GM12891 (cell line): Measurements from ENCODE around the gene GTF2A1.
A peak's percentile ranks its signal among the peaks of the same experiment; 100 is the strongest.

Experiments used
- DNase-seq: peaks from one replicate; pipeline ENCODE4 v3.0.0; 2011; ENCODE audit warnings: low spot score; ENCODE audit not compliant: insufficient read length
- FAIRE-seq: peaks from 2 replicates; lab custom pipeline; 2011; peaks lifted over from hg19 to GRCh38; lab: Jason Lieb, UNC
- PAX5 ChIP-seq: IDR thresholded peaks from 2 replicates; pipeline ENCODE4 v1.6.1; 2011; ENCODE audit warnings: low read length, moderate library complexity, mild to moderate bottlenecking; ENCODE audit not compliant: insufficient read depth, severe bottlenecking
- POLR2A ChIP-seq: IDR thresholded peaks from 2 replicates; pipeline ENCODE4 v1.6.1; 2011; ENCODE audit warnings: low read depth, low read length, control low read depth
- POLR2AphosphoS5 ChIP-seq: IDR thresholded peaks from 2 replicates; pipeline ENCODE4 v1.6.1; 2011; ENCODE audit warnings: low read depth, low read length, control low read depth
- POU2F2 ChIP-seq: IDR thresholded peaks from 2 replicates; pipeline ENCODE4 v1.6.1; 2011; ENCODE audit warnings: low read depth, mild to moderate bottlenecking, control low read depth, low read length, moderate library complexity
- SPI1 ChIP-seq: IDR thresholded peaks from 2 replicates; pipeline ENCODE4 v1.6.1; 2011; ENCODE audit warnings: low read depth, low read length, control low read depth
- TAF1 ChIP-seq: IDR thresholded peaks from 2 replicates; pipeline ENCODE4 v1.6.1; 2011; ENCODE audit warnings: low read depth, low read length, control low read depth

Gene GTF2A1

GRCh38 chr14:81147140-81147897, 73.4 kb downstream of the GTF2A1 start:
- FAIRE-seq (peak; percentile 58), DNase-seq (no peak)
- TF ChIP-seq POU2F2 (no peak), POLR2A (no peak), POLR2AphosphoS5 (no peak), PAX5 (no peak), TAF1 (no peak), SPI1 (peak; percentile 41; the same call in 1 of the 2 replicates)

- DNase-seq, result no peak
- FAIRE-seq, result peak; percentile 9
- TF ChIP-seq TAF1 (no peak), PAX5 (no peak)
Observed at GRCh38 chr14:81144824-81145603, 75.7 kb downstream of the GTF2A1 start.

- DNase-seq (no peak), FAIRE-seq (peak; percentile 28)
- no peak for TF ChIP-seq POLR2A
- TF ChIP-seq PAX5, result no peak
- no peak for TF ChIP-seq SPI1
- no peak for TF ChIP-seq TAF1
- no peak for TF ChIP-seq POLR2AphosphoS5
- TF ChIP-seq POU2F2, result no peak
Observed at GRCh38 chr14:81143793-81144192, 77.0 kb downstream of the GTF2A1 start.

GRCh38 chr14:81141426-81141825, 79.3 kb downstream of the GTF2A1 start:
- FAIRE-seq, result no peak
- TF ChIP-seq POLR2AphosphoS5 (no peak), POU2F2 (no peak), SPI1 (no peak)
- DNase-seq, result no peak

- FAIRE-seq (no peak), DNase-seq (no peak)
- TF ChIP-seq SPI1, result no peak
- no peak for TF ChIP-seq PAX5
- no peak for TF ChIP-seq TAF1
- TF ChIP-seq POLR2A, result no peak
- no peak for TF ChIP-seq POU2F2
- TF ChIP-seq POLR2AphosphoS5, result no peak
Observed at GRCh38 chr14:81138429-81138828, 82.3 kb downstream of the GTF2A1 start.

- TF ChIP-seq SPI1 (no peak), PAX5 (no peak), POLR2A (no peak), TAF1 (no peak), POU2F2 (no peak), POLR2AphosphoS5 (no peak)
- FAIRE-seq (no peak), DNase-seq (no peak)
Observed at GRCh38 chr14:81137316-81137715, 83.4 kb downstream of the GTF2A1 start.

GRCh38 chr14:81133400-81133799, 87.4 kb downstream of the GTF2A1 start:
- FAIRE-seq (no peak), DNase-seq (no peak)
- no peak for TF ChIP-seq PAX5
- TF ChIP-seq SPI1, result no peak
- TF ChIP-seq POU2F2, result no peak
- TF ChIP-seq POLR2A, result no peak
- TF ChIP-seq TAF1, result no peak
- no peak for TF ChIP-seq POLR2AphosphoS5

GRCh38 chr14:81132468-81132867, 88.3 kb downstream of the GTF2A1 start:
- no peak for TF ChIP-seq PAX5
- TF ChIP-seq POU2F2, result no peak
- TF ChIP-seq SPI1, result no peak
- no peak for TF ChIP-seq POLR2AphosphoS5
- no peak for TF ChIP-seq TAF1
- FAIRE-seq (no peak), DNase-seq (no peak)

- DNase-seq, result no peak
- TF ChIP-seq POU2F2 (no peak), SPI1 (peak; percentile 40; the same call in 1 of the 2 replicates)
- no peak for FAIRE-seq
Observed at GRCh38 chr14:81129242-81129641, 91.5 kb downstream of the GTF2A1 start.

GRCh38 chr14:81127785-81128184, 93.0 kb downstream of the GTF2A1 start:
- FAIRE-seq, result no peak
- TF ChIP-seq POU2F2, result no peak
- TF ChIP-seq PAX5, result no peak
- TF ChIP-seq POLR2A, result no peak
- TF ChIP-seq SPI1, result no peak
- no peak for TF ChIP-seq POLR2AphosphoS5
- no peak for TF ChIP-seq TAF1
- DNase-seq, result no peak
